ENCODE measurements around the gene ROR1. TPM values are rescaled to one million over a fixed set of nuclear protein-coding genes. Genes with fewer than 3 reads are reported as not detected.

The ROR1 gene
- total and polyA plus RNA-seq, 10 of the 15 experiments (the other 5 are each of a cell fraction or from before 2014, with no cell fraction given), result 0.02 to 0.08 (median 0.05) TPM; not detected in 6

DNA sequence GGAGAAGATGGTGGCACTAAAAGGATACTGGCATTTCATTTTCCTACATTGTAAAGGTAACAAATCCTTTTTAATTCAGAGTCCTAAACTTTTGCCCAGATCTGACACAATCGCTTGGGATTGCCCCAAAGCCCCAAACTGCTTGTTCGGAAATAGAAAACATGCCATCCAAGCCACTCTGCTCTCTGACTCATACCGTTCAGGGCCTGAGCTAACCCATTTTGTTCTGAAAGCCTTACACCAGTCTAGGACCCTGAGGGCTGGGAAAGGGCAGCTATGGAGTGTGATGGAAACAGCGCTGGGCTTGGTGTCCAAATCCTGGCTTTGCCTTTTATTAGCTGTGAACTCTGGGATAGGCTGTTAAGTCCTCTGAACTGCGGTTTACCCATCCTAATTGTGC lies 270.2 kb downstream of the ROR1 start:
- 34% methylated on average over 5 of the region's 5 CpGs for WGBS (ENCODE audit: insufficient coverage, insufficient replicate concordance, low lambda C conversion rate, missing lambda C conversion rate)
- ChIA-PET CTCF (no interaction called here), POLR2A (no interaction called here), RAD21 (ENCODE audit: unreplicated experiment) (no interaction called here), SMC1A (ENCODE audit: uncharacterized antibody, unreplicated experiment) (interaction anchor here (0.7 kb wide), 1 partner anchor 10 kb away, joined by 3 read pairs; no protein-coding TSS in a partner anchor)
- no peaks in the 10 kb centered on the region for H4K20me1 ChIP-seq (ENCODE audit: control insufficient read depth, insufficient read depth)
- no peak overlapping the region for H3K4me3 ChIP-seq
- H2AFZ ChIP-seq (ENCODE audit: control insufficient read depth, low read depth, low read length), result no peak overlapping the region
- intact Hi-C loops (cut with micrococcal nuclease; ENCODE audit: unreplicated experiment), result no loop called here
- H3K9ac ChIP-seq (ENCODE audit: control insufficient read depth, insufficient read depth, low read length), result no peak overlapping the region
- no peaks in the 10 kb centered on the region for H3K36me3 ChIP-seq (ENCODE audit: control insufficient read depth in 2 of 2, insufficient read depth in 2 of 2, low read length in 1 of 2)
- ATAC-seq (no peak), DNase-seq (ENCODE audit: low read depth, low spot score) (no peak), FAIRE-seq (no peak)
- no peaks in the 10 kb centered on the region for H3K9me3 ChIP-seq (replicated peaks; ENCODE audit: control insufficient read depth, insufficient read depth, low read length)
- H3K79me2 ChIP-seq (ENCODE audit: control insufficient read depth, insufficient read depth, low read length), result no peaks in the 10 kb centered on the region
- no peaks in the 10 kb centered on the region for H3K27me3 ChIP-seq (replicated peaks in 1 of 2; ENCODE audit: control insufficient read depth in 2 of 2, insufficient read depth in 2 of 2, low read length in 1 of 2)
- no peak overlapping the region for H3K27ac ChIP-seq (ENCODE audit: control insufficient read depth, insufficient read depth)
- H3K4me2 ChIP-seq (ENCODE audit: control insufficient read depth, insufficient read depth), result no peak overlapping the region
- in situ Hi-C loops (cut with MboI), result no loop called here
- H3K4me1 ChIP-seq (ENCODE audit: control insufficient read depth, insufficient read depth, low read length), result no peaks in the 10 kb centered on the region
- no peak for TF ChIP-seq ASH2L (IDR thresholded peaks at IDR 0.05; ENCODE audit: borderline replicate concordance, low read depth)
- BruUV-seq (replicated peaks), result no TSS peak

GRCh38 chr1:64046243-64046642 lies 272.4 kb downstream of the ROR1 start:
- no peak overlapping the region for H2AFZ ChIP-seq (ENCODE audit: control insufficient read depth, low read depth, low read length)
- H4K20me1 ChIP-seq (ENCODE audit: control insufficient read depth, insufficient read depth), result no peaks in the 10 kb centered on the region
- H3K4me1 ChIP-seq (ENCODE audit: control insufficient read depth, insufficient read depth, low read length), result no peaks in the 10 kb centered on the region
- WGBS (ENCODE audit: insufficient coverage, insufficient replicate concordance, low lambda C conversion rate, missing lambda C conversion rate), result 0% methylated on average over 2 of the region's 2 CpGs
- ChIA-PET RAD21 (ENCODE audit: unreplicated experiment) (no interaction called here), SMC1A (ENCODE audit: uncharacterized antibody, unreplicated experiment) (no interaction called here), POLR2A (no interaction called here), CTCF (no interaction called here)
- H3K79me2 ChIP-seq (ENCODE audit: control insufficient read depth, insufficient read depth, low read length), result no peaks in the 10 kb centered on the region
- intact Hi-C loops (cut with micrococcal nuclease; ENCODE audit: unreplicated experiment) (no loop called here), in situ Hi-C loops (cut with MboI) (no loop called here)
- H3K27ac ChIP-seq (ENCODE audit: control insufficient read depth, insufficient read depth), result no peak overlapping the region
- no peak overlapping the region for H3K9ac ChIP-seq (ENCODE audit: control insufficient read depth, insufficient read depth, low read length)
- BruUV-seq (replicated peaks), result no TSS peak
- H3K9me3 ChIP-seq (replicated peaks; ENCODE audit: control insufficient read depth, insufficient read depth, low read length), result no peaks in the 10 kb centered on the region
- no peak for DNase-seq (ENCODE audit: low read depth, low spot score)
- ATAC-seq, result no peak
- no peaks in the 10 kb centered on the region for H3K27me3 ChIP-seq (replicated peaks in 1 of 2; ENCODE audit: control insufficient read depth in 2 of 2, insufficient read depth in 2 of 2, low read length in 1 of 2)
- no peaks in the 10 kb centered on the region for H3K36me3 ChIP-seq (ENCODE audit: control insufficient read depth in 2 of 2, insufficient read depth in 2 of 2, low read length in 1 of 2)
- no peak overlapping the region for H3K4me3 ChIP-seq
- no peak overlapping the region for H3K4me2 ChIP-seq (ENCODE audit: control insufficient read depth, insufficient read depth)
- no peak for FAIRE-seq
- TF ChIP-seq SMARCA5 (IDR thresholded peaks at IDR 0.05), result no peak
- no peak for TF ChIP-seq WRNIP1 (IDR thresholded peaks at IDR 0.05; ENCODE audit: borderline replicate concordance, low read depth, low read length)
- TF ChIP-seq, protein P1, sequence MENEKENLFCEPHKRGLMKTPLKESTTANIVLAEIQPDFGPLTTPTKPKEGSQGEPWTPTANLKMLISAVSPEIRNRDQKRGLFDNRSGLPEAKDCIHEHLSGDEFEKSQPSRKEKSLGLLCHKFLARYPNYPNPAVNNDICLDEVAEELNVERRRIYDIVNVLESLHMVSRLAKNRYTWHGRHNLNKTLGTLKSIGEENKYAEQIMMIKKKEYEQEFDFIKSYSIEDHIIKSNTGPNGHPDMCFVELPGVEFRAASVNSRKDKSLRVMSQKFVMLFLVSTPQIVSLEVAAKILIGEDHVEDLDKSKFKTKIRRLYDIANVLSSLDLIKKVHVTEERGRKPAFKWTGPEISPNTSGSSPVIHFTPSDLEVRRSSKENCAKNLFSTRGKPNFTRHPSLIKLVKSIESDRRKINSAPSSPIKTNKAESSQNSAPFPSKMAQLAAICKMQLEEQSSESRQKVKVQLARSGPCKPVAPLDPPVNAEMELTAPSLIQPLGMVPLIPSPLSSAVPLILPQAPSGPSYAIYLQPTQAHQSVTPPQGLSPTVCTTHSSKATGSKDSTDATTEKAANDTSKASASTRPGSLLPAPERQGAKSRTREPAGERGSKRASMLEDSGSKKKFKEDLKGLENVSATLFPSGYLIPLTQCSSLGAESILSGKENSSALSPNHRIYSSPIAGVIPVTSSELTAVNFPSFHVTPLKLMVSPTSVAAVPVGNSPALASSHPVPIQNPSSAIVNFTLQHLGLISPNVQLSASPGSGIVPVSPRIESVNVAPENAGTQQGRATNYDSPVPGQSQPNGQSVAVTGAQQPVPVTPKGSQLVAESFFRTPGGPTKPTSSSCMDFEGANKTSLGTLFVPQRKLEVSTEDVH (IDR thresholded peaks at IDR 0.05; ENCODE audit: low read depth, partially characterized antibody), result no peak
- TF ChIP-seq JUNB (IDR thresholded peaks at IDR 0.05), result no peak
- TF ChIP-seq HDAC6 (IDR thresholded peaks at IDR 0.05; ENCODE audit: unreplicated experiment), result no peak
- no peak for TF ChIP-seq MEF2B (IDR thresholded peaks at IDR 0.05; ENCODE audit: partially characterized antibody, poor library complexity, severe bottlenecking)
- no peak for TF ChIP-seq MYB (IDR thresholded peaks at IDR 0.05; ENCODE audit: borderline replicate concordance, low read depth, low read length)
- no peak for TF ChIP-seq RB1 (IDR thresholded peaks at IDR 0.05; ENCODE audit: borderline replicate concordance)
- TF ChIP-seq ZNF622 (IDR thresholded peaks at IDR 0.05), result no peak
- TF ChIP-seq, protein P2, sequence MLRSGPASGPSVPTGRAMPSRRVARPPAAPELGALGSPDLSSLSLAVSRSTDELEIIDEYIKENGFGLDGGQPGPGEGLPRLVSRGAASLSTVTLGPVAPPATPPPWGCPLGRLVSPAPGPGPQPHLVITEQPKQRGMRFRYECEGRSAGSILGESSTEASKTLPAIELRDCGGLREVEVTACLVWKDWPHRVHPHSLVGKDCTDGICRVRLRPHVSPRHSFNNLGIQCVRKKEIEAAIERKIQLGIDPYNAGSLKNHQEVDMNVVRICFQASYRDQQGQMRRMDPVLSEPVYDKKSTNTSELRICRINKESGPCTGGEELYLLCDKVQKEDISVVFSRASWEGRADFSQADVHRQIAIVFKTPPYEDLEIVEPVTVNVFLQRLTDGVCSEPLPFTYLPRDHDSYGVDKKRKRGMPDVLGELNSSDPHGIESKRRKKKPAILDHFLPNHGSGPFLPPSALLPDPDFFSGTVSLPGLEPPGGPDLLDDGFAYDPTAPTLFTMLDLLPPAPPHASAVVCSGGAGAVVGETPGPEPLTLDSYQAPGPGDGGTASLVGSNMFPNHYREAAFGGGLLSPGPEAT (IDR thresholded peaks at IDR 0.05; ENCODE audit: low read depth), result no peak
- TF ChIP-seq NFYA (IDR thresholded peaks at IDR 0.05; ENCODE audit: borderline replicate concordance, low read depth, low read length), result no peak
- TF ChIP-seq CBX5 (IDR thresholded peaks at IDR 0.05; ENCODE audit: low read depth), result no peak
